ENCODE data around the gene TMEM187. TPM values are rescaled to one million over a fixed set of nuclear protein-coding genes. Genes with fewer than 3 reads are reported as not detected.

The TMEM187 gene
- total RNA-seq, 2 experiments from 2014 or later, result 5.9 to 6.2 TPM

- no peak overlapping the region for H3K27ac Mint-ChIP-seq
- no peak for ATAC-seq
- H3K27me3 Mint-ChIP-seq (ENCODE audit: low read depth), result no peaks in the 10 kb centered on the region
- H3K4me3 Mint-ChIP-seq, result no peak overlapping the region
- ChIA-PET POLR2A (no interaction called here), CTCF (no interaction called here)
- no peaks in the 10 kb centered on the region for H3K9me3 Mint-ChIP-seq (ENCODE audit: insufficient read depth)
- peaks cover 13% of the 10 kb centered on the region for H3K36me3 Mint-ChIP-seq (ENCODE audit: low read depth)
- DNase-seq, result no peak
- H3K4me1 Mint-ChIP-seq (ENCODE audit: low read depth), result peaks cover 14% of the 10 kb centered on the region
These were observed 51.7 kb downstream of the TMEM187 start for GRCh38 chrX:154024271-154024670.

- DNase-seq (no peak), ATAC-seq (no peak)
- Mint-ChIP-seq H3K9me3 (ENCODE audit: insufficient read depth) (no peaks in the 10 kb centered on the region), H3K4me1 (ENCODE audit: low read depth) (peaks cover 14% of the 10 kb centered on the region), H3K4me3 (no peak overlapping the region), H3K27me3 (ENCODE audit: low read depth) (no peaks in the 10 kb centered on the region), H3K27ac (no peak overlapping the region), H3K36me3 (ENCODE audit: low read depth) (peaks cover 15% of the 10 kb centered on the region)
- CTCF ChIA-PET, result no interaction called here
- POLR2A ChIA-PET, result no interaction called here
These were observed 52.7 kb downstream of the TMEM187 start for GRCh38 chrX:154025230-154025629.

GRCh38 chrX:154026136-154027021 lies 53.8 kb downstream of the TMEM187 start:
- ATAC-seq (no peak), DNase-seq (no peak)
- Mint-ChIP-seq H3K4me1 (ENCODE audit: low read depth) (peaks cover 8% of the 10 kb centered on the region), H3K9me3 (ENCODE audit: insufficient read depth) (no peaks in the 10 kb centered on the region), H3K27me3 (ENCODE audit: low read depth) (no peaks in the 10 kb centered on the region), H3K4me3 (no peak overlapping the region), H3K36me3 (ENCODE audit: low read depth) (peaks cover 15% of the 10 kb centered on the region), H3K27ac (no peak overlapping the region)
- ChIA-PET POLR2A (interaction anchor here (0.6 kb wide), 1 partner anchor 64 kb away, joined by 3 read pairs; no protein-coding TSS in a partner anchor), CTCF (interaction anchor here (0.7 to 2.9 kb wide), 4 partner anchors 13 to 247 kb away, joined by 3 to 14 read pairs (median 3); no protein-coding TSS in a partner anchor)

- ChIA-PET POLR2A (interaction anchor here (0.6 kb wide), 1 partner anchor 53 kb away, joined by 3 read pairs; no protein-coding TSS in a partner anchor), CTCF (interaction anchor here (0.7 to 2.9 kb wide), 4 partner anchors 13 to 248 kb away, joined by 3 to 14 read pairs (median 3); no protein-coding TSS in a partner anchor)
- ATAC-seq (no peak), DNase-seq (no peak)
- Mint-ChIP-seq H3K4me3 (no peak overlapping the region), H3K9me3 (ENCODE audit: insufficient read depth) (no peaks in the 10 kb centered on the region), H3K27me3 (ENCODE audit: low read depth) (no peaks in the 10 kb centered on the region), H3K4me1 (ENCODE audit: low read depth) (peaks cover 8% of the 10 kb centered on the region), H3K27ac (no peak overlapping the region), H3K36me3 (ENCODE audit: low read depth) (peaks cover 22% of the 10 kb centered on the region)
These were observed 54.5 kb downstream of the TMEM187 start for GRCh38 chrX:154027022-154027402.

- peaks cover 23% of the 10 kb centered on the region for H3K36me3 Mint-ChIP-seq (ENCODE audit: low read depth)
- CTCF ChIA-PET, result interaction anchor here (2.9 kb wide), 1 partner anchor 14 kb away, joined by 14 read pairs; no protein-coding TSS in a partner anchor
- H3K27me3 Mint-ChIP-seq (ENCODE audit: low read depth), result no peaks in the 10 kb centered on the region
- peaks cover 7% of the 10 kb centered on the region for H3K4me1 Mint-ChIP-seq (ENCODE audit: low read depth)
- POLR2A ChIA-PET, result no interaction called here
- DNase-seq (no peak), ATAC-seq (no peak)
- no peaks in the 10 kb centered on the region for H3K9me3 Mint-ChIP-seq (ENCODE audit: insufficient read depth)
- H3K27ac Mint-ChIP-seq, result peak overlapping the region; percentile 12
- H3K4me3 Mint-ChIP-seq, result no peak overlapping the region
These were observed 55.4 kb downstream of the TMEM187 start for GRCh38 chrX:154027986-154028385.

GRCh38 chrX:154028502-154029184 lies 56.1 kb downstream of the TMEM187 start:
- H3K9me3 Mint-ChIP-seq (ENCODE audit: insufficient read depth), result no peaks in the 10 kb centered on the region
- H3K4me1 Mint-ChIP-seq (ENCODE audit: low read depth), result peaks cover 5% of the 10 kb centered on the region
- ChIA-PET POLR2A (no interaction called here), CTCF (interaction anchor here (1.2 to 2.9 kb wide), 2 partner anchors 15 kb away, joined by 4 to 14 read pairs; no protein-coding TSS in a partner anchor)
- DNase-seq (no peak), ATAC-seq (no peak)
- H3K4me3 Mint-ChIP-seq, result no peak overlapping the region
- peak overlapping the region; percentile 12 for H3K27ac Mint-ChIP-seq
- peaks cover 21% of the 10 kb centered on the region for H3K36me3 Mint-ChIP-seq (ENCODE audit: low read depth)
- H3K27me3 Mint-ChIP-seq (ENCODE audit: low read depth), result no peaks in the 10 kb centered on the region

- peaks cover 23% of the 10 kb centered on the region for H3K36me3 Mint-ChIP-seq (ENCODE audit: low read depth)
- ATAC-seq (no peak), DNase-seq (no peak)
- H3K27me3 Mint-ChIP-seq (ENCODE audit: low read depth), result no peaks in the 10 kb centered on the region
- no peaks in the 10 kb centered on the region for H3K9me3 Mint-ChIP-seq (ENCODE audit: insufficient read depth)
- ChIA-PET POLR2A (interaction anchor here (0.7 kb wide), 1 partner anchor 9 kb away, joined by 4 read pairs; no protein-coding TSS in a partner anchor), CTCF (interaction anchor here (1.2 kb wide), 1 partner anchor 16 kb away, joined by 4 read pairs; no protein-coding TSS in a partner anchor)
- H3K27ac Mint-ChIP-seq, result no peak overlapping the region
- peaks cover 5% of the 10 kb centered on the region for H3K4me1 Mint-ChIP-seq (ENCODE audit: low read depth)
- no peak overlapping the region for H3K4me3 Mint-ChIP-seq
These were observed 56.9 kb downstream of the TMEM187 start for GRCh38 chrX:154029439-154029838.

- no peak overlapping the region for H3K27ac Mint-ChIP-seq
- POLR2A ChIA-PET, result interaction anchor here (0.7 kb wide), 1 partner anchor 10 kb away, joined by 4 read pairs; no protein-coding TSS in a partner anchor
- H3K9me3 Mint-ChIP-seq (ENCODE audit: insufficient read depth), result no peaks in the 10 kb centered on the region
- H3K36me3 Mint-ChIP-seq (ENCODE audit: low read depth), result peaks cover 23% of the 10 kb centered on the region
- H3K4me3 Mint-ChIP-seq, result no peak overlapping the region
- H3K27me3 Mint-ChIP-seq (ENCODE audit: low read depth), result no peaks in the 10 kb centered on the region
- no peak for ATAC-seq
- H3K4me1 Mint-ChIP-seq (ENCODE audit: low read depth), result peaks cover 5% of the 10 kb centered on the region
- DNase-seq, result no peak
- CTCF ChIA-PET, result interaction anchor here (1.2 kb wide), 1 partner anchor 17 kb away, joined by 4 read pairs; no protein-coding TSS in a partner anchor
These were observed 57.7 kb downstream of the TMEM187 start for GRCh38 chrX:154030266-154030665.

- Mint-ChIP-seq H3K9me3 (ENCODE audit: insufficient read depth) (no peaks in the 10 kb centered on the region), H3K4me1 (ENCODE audit: low read depth) (peaks cover 5% of the 10 kb centered on the region), H3K27me3 (ENCODE audit: low read depth) (no peaks in the 10 kb centered on the region), H3K27ac (no peak overlapping the region), H3K36me3 (ENCODE audit: low read depth) (peaks cover 23% of the 10 kb centered on the region), H3K4me3 (no peak overlapping the region)
- DNase-seq (no peak), ATAC-seq (no peak)
- POLR2A ChIA-PET, result no interaction called here
- CTCF ChIA-PET, result no interaction called here
These were observed 58.3 kb downstream of the TMEM187 start for GRCh38 chrX:154030715-154031305.

- POLR2A ChIA-PET, result no interaction called here
- ATAC-seq (no peak), DNase-seq (no peak)
- H3K9me3 Mint-ChIP-seq (ENCODE audit: insufficient read depth), result no peaks in the 10 kb centered on the region
- H3K36me3 Mint-ChIP-seq (ENCODE audit: low read depth), result peaks cover 24% of the 10 kb centered on the region
- H3K4me3 Mint-ChIP-seq, result no peak overlapping the region
- peaks cover 13% of the 10 kb centered on the region for H3K4me1 Mint-ChIP-seq (ENCODE audit: low read depth)
- no peak overlapping the region for H3K27ac Mint-ChIP-seq
- CTCF ChIA-PET, result no interaction called here
- no peaks in the 10 kb centered on the region for H3K27me3 Mint-ChIP-seq (ENCODE audit: low read depth)
These were observed 59.6 kb downstream of the TMEM187 start for GRCh38 chrX:154032160-154032559.

GRCh38 chrX:154032653-154033052 lies 60.1 kb downstream of the TMEM187 start:
- Mint-ChIP-seq H3K9me3 (ENCODE audit: insufficient read depth) (no peaks in the 10 kb centered on the region), H3K27ac (no peak overlapping the region), H3K27me3 (ENCODE audit: low read depth) (no peaks in the 10 kb centered on the region), H3K36me3 (ENCODE audit: low read depth) (peaks cover 21% of the 10 kb centered on the region), H3K4me1 (ENCODE audit: low read depth) (peaks cover 13% of the 10 kb centered on the region), H3K4me3 (no peak overlapping the region)
- ChIA-PET POLR2A (no interaction called here), CTCF (no interaction called here)
- no peak for DNase-seq
- ATAC-seq, result no peak
